GM19438 (cell line): Measurements from ENCODE around the gene MOB3A.

Experiments used
- ATAC-seq: cut with Tn5 transposase; IDR thresholded peaks from one replicate; pipeline ENCODE4 v1.9.1; 2021; ENCODE audit warnings: low read depth; ENCODE audit not compliant: unreplicated experiment

MOB3A gene

GRCh38 chr19:2061495-2062388, 34.4 kb downstream of the MOB3A start:
- peak; percentile 60 for ATAC-seq

DNA sequence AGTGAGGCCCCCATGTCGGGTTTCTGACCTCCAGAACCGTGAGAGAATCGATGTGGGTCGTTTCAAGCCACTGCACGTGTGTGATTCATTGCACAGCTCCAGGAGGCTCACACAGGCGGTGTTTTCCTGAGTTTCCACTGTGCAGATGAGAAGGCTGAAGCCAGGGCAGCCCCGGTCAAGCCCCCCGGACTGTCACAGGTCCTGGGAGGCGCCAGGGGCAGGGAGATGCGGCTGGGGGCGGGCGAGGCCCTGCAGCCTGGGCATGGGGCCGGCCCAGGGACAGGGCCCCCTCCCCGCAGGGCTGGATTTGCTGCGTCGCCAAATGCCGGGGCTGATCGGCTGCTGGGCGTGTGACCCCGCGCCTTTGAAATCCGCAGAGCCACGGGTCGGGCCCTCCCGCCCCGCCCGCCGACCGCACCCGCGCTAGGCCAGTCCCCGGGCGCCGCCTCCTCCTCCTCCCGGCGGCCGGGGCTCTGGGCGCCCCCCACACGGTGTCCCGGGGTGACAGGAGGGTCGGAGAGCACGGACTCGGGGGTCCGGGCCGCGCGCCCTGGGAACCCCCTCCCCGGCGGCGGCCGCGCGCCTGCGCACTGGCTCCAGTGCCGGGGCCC, 35.1 kb downstream of the MOB3A start:
- ATAC-seq = peak; percentile 16

GRCh38 chr19:2059422-2060201, 36.5 kb downstream of the MOB3A start:
- ATAC-seq = no peak

- ATAC-seq = no peak
Measured at GRCh38 chr19:2058570-2059421, 37.3 kb downstream of the MOB3A start.

DNA sequence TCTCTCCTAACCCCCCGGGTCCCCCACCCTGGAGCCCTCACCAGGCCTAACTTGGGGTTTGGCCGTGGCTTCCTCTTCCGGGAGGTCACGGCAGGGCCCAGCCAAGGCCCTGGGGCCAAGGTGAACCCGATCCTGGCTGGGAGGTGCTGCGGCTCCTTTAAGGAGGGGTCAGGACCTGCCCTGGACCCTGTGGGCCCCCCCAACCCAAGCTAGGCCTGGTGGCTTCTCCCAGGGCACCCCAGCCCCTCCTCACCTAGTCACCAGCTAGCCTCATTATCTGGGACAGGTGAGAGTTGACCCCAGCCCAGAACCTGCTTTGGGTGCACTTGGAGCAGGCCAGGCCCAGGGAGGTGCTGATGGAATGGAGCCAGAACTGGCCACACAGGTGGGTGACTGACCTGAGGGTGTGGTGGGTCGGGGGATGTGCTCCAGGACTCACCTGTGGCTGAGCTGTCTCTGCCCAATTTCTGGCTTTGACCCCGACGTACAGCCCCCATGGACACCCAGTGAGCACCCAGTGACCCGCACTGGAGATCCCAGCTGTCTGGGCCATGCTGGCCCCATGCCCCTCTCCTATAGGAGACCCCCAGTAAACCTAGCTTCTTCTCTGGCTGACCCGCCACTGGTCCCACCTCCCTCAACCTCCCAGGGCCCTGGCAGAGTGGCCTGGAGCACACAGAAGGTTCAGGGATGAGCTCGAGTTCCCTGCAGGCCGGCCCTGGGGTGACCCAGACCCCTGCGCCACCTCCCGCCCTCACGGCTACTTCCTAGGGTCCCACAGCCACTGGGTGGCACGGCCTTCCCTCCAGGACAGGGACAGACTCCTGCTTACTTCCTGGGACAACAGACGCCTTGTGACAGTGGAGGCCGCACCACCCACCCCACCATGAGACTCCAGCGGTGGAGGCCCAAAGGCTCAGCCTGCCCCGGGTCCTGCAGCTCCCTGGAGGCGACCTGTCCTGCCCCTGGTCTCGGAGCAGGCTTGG, 38.3 kb downstream of the MOB3A start:
- ATAC-seq = no peak

DNA sequence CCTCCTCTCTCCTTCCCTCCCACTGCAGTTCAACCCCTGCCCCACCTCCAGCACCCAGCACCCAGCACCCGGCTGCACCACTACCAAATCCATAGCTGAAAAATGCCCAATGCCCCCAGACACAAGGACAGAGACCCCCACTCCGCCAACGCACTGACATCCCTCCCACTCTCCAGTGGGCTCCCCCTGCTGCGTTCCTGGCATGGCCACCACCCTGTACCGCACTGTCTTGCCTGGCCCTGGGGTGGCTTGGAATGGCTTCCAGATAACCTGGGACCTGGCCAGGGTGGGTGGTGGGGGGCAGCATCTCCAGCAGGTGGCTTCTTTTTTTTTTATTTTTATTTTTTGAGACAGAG, 39.3 kb downstream of the MOB3A start:
- ATAC-seq = no peak

- no peak for ATAC-seq
Measured at GRCh38 chr19:2055931-2056836, 39.9 kb downstream of the MOB3A start.

DNA sequence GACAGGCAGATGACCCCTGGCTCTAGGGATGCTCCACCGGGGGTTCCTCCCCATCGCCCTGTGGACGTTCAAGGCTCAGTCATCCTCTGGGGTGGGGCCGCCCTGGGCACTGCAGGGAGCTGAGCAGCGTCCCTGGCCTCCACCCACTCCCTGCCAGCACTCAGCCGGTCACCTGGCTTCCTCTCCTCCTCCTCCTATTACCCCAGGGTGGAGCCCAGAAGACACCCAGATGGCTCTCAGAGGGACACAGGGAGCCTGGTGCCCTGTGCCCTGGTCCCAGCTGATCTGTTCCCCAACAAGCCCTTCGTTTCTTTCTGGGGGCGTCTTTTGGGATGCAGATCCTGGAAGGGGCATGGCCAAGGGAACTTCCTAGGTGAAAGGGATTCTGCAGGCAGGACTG, 41.4 kb downstream of the MOB3A start:
- no peak for ATAC-seq

- no peak for ATAC-seq
Measured at GRCh38 chr19:2053601-2054389, 42.3 kb downstream of the MOB3A start.

- no peak for ATAC-seq
Measured at GRCh38 chr19:2051773-2052704, 44.1 kb downstream of the MOB3A start.

DNA sequence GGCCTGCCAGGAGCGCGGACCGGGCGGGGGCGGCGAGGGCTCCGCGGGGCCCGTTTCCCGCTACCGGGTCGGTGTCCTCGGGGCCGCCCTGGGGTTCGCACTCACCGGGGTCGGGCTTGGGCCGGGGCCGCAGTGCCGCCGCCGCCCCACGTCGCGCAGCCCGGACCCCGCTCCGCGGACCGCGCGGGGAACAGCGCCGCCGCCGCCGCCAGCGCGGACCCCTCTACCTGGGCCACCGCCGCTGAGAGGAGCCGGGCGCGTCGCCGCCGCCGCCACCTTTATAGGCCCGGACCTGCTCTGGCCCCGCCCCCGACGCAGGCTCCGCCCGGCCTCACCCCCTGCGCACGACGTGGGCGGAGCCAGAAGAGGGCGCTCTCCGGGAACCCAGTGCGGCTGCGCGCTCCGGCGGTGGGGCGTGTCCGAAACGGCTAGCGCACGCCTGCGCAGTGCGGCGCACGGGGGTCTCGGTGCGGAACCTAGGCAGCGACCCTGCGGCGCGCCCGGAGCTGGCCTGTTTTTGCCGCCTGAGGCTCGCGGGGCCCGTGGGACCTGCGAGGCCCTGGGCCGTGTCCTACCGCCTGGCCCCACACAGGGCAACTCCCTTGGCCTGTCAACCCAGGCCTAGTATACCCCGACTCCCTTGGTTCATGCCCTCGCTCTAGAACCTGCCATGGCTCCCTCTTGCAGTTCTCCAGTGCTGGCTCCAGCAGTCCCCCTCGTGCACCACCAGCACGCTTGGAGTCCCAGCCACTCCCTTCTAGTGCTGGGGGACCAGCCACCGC, 44.9 kb downstream of the MOB3A start, which contains the start of gene MKNK2:
TSS of gene MKNK2 (minus strand) at position 254 of the 782 bp plus-strand sequence. CDS start 393 bp downstream, outside the sequence.
- peak; percentile 39 for ATAC-seq

- no peak for ATAC-seq
Measured at GRCh38 chr19:2050349-2050990, 45.7 kb downstream of the MOB3A start.

DNA sequence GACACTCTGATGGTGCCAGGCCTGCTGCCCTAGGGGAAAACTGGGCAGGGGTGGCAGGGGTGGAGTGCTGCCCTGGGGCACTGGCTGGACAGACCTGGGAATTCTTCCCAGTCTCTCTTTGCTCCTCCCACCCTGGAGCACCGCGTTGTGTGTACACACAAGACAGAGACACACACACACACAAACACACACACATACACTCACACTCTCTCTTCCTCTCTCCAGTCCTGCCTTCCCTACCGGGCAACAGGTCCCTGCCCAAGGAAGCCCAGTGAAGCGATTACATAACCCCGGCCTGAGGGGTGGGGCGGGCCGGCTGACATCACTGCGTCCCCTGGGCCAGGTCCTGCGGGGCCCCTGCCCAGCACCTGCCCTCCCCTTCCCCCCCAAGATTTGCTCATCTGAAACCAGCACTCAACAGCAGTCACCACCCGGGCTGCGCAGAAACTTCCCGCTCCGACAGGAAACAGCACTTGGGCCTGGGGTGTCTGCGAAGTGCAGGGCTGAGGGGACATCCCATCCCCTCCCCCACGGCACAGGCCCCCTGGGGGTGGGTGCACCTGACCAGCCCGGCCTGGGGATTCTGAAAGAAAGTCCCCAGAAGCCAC, 46.3 kb downstream of the MOB3A start:
- no peak for ATAC-seq

- ATAC-seq = no peak
Measured at GRCh38 chr19:2048959-2049740, 47.0 kb downstream of the MOB3A start.
